Thymus (tissue), 11 donors: ENCODE data around the gene FAAP20. TPM values are rescaled to one million over a fixed set of nuclear protein-coding genes. Genes with fewer than 3 reads are reported as not detected.

Experiments used
- DNase-seq, 9 donors: peaks; one replicate each; pipeline ENCODE4 v3.0.0-alpha.2; 2013; ENCODE audit warnings: low spot score in 9 of 9, low read depth in 6 of 9, missing footprints in 1 of 9
- H3K27ac ChIP-seq, 2 donors: one replicate each; pipeline ENCODE4 v1.5.1; 2013; ENCODE audit warnings: control low read depth in 1 of 2, low read depth in 1 of 2, low read length in 1 of 2, mild to moderate bottlenecking in 1 of 2, moderate library complexity in 1 of 2
- H3K27me3 ChIP-seq, 2 donors: one replicate each; pipeline ENCODE4 v1.5.1; 2013; ENCODE audit warnings: low read length in 1 of 2; ENCODE audit not compliant: control insufficient read depth in 2 of 2, insufficient read depth in 1 of 2
- H3K36me3 ChIP-seq, 2 donors: one replicate each; pipeline ENCODE4 v1.5.1; 2013; ENCODE audit warnings: low read length in 1 of 2, mild to moderate bottlenecking in 1 of 2, moderate library complexity in 1 of 2; ENCODE audit not compliant: control insufficient read depth in 2 of 2, insufficient read depth in 2 of 2
- H3K4me1 ChIP-seq, 2 donors: one replicate each; pipeline ENCODE4 v1.5.1; 2013; ENCODE audit warnings: low read length in 2 of 2; ENCODE audit not compliant: control insufficient read depth in 2 of 2, insufficient read depth in 2 of 2
- H3K4me3 ChIP-seq, 2 donors: one replicate each; pipeline ENCODE4 v1.5.1; 2013; ENCODE audit warnings: low read length in 2 of 2, control low read depth in 1 of 2, mild to moderate bottlenecking in 1 of 2
- H3K9me3 ChIP-seq, 2 donors: one replicate each; pipeline ENCODE4 v1.5.1; 2013; ENCODE audit warnings: low read length in 1 of 2, mild to moderate bottlenecking in 1 of 2; ENCODE audit not compliant: control insufficient read depth in 2 of 2, insufficient read depth in 1 of 2
- WGBS: extraction: QIAGEN DNeasy Blood & Tissue Kit; methylation state at CpG from one replicate; pipeline ENCODE4 v1.1.7; 2013; 5-methylcytosine and 5-hydroxymethylcytosine counted together
- polyA plus RNA-seq: library from polyadenylated mRNA; stranded (reverse); fragments of 200-250 nt; gene quantifications from one replicate; pipeline ENCODE4 v1.2.3, GENCODE V29; 2013
- total RNA-seq: library from RNA; stranded (reverse); fragments of 120-200 nt; gene quantifications from one replicate; pipeline ENCODE4 v1.2.4, GENCODE V29; 2013
- donor health status: healthy.

FAAP20 gene
- total and polyA plus RNA-seq, 2 donors = 20.4 to 125 TPM

DNA sequence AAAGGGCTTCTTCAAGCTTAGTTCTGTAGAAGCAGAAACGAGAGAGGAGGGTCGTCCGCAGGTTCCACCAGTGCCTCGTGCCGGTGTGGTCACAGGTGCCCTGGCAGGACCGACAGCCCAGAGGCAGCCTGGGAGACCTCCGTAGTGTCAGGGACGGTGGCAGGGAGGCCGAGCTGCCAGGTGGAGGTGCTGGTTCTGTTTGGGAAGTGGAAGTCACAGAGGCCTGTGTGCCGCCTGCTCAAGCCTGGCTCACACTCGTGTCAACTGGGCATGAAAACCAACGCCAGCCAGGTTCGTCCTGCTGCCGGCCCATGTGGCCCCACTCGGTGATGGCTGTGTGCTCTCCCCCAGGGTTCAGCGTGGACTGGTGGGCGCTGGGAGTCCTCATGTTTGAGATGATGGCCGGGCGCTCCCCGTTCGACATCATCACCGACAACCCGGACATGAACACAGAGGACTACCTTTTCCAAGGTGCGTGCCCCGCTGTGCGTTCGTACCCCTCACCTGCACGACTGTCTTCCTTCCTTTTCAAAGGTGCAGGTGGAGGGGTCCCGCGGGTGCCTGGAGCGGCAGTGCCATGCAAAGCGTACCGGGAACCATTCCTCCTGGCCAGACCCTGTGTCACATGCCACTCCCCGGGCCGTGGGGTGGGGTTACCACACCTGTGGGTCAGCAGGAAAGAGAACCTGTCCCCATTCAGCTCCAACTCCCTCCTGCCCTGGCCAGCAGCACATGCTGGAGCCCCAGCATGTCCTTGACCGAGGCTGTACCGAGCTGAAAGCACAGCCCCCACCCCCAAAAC lies 20.8 kb downstream of the FAAP20 start:
- H3K27ac ChIP-seq = no peak overlapping the region
- H3K36me3 ChIP-seq = peaks cover 0 to 10% of the 10 kb centered on the region in 2 donors
- no peak for DNase-seq
- 89% methylated on average over 37 of the region's 37 CpGs for WGBS
- no peak overlapping the region for H3K4me3 ChIP-seq
- H3K4me1 ChIP-seq = peaks cover 0 to 8% of the 10 kb centered on the region in 2 donors
- H3K9me3 ChIP-seq = no peaks in the 10 kb centered on the region
- peaks cover 0 to 10% of the 10 kb centered on the region in 2 donors for H3K27me3 ChIP-seq

DNA sequence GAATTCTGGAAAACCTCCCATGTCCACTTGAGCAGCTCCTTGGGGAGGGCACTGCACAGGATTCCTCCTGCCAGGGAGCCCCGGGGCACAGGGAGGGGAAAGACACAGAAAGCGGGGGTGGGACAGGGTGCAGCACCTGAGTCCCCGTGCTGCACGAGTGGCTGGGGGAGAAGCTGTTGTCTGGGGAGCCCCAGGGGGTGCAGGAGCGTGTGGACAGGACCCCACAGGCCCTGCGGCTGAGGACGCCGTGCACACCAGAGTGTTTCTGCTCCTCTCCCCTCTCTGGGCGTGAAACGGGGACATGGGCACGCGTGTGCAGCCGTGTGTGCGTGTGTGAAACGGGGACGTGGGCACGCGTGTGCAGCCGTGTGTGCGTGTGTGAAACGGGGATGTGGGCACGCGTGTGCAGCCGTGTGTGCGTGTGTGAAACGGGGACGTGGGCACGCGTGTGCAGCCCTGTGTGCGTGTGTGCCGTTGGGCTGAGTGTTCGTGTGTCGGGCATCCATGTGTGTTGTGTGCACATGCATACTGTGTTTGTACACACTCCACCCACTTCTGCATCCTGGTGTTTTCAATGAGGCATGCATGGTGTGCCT lies 21.9 kb downstream of the FAAP20 start:
- H3K27me3 ChIP-seq = peaks cover 0 to 10% of the 10 kb centered on the region in 2 donors
- H3K27ac ChIP-seq = no peak overlapping the region
- peaks cover 0 to 8% of the 10 kb centered on the region in 2 donors for H3K4me1 ChIP-seq
- H3K9me3 ChIP-seq = no peaks in the 10 kb centered on the region
- H3K4me3 ChIP-seq = no peak overlapping the region
- WGBS = 97% methylated on average over 33 of the region's 33 CpGs
- peaks cover 0 to 5% of the 10 kb centered on the region in 2 donors for H3K36me3 ChIP-seq
- DNase-seq = no peak

DNA sequence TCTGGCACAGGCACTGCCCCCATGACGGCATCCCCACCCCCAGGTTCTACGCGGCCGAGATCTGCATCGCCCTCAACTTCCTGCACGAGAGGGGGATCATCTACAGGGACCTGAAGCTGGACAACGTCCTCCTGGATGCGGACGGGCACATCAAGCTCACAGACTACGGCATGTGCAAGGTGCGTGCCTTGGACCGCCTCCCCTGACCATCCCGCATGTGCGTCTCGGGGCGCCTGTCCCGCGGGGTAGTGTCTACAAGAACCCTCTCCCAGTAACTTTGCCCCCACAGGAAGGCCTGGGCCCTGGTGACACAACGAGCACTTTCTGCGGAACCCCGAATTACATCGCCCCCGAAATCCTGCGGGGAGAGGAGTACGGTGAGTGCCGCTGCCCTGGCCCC lies 22.6 kb downstream of the FAAP20 start:
- 98% methylated on average over 26 of the region's 26 CpGs for WGBS
- H3K27ac ChIP-seq = no peak overlapping the region
- no peak overlapping the region for H3K4me3 ChIP-seq
- H3K4me1 ChIP-seq = peaks cover 0 to 8% of the 10 kb centered on the region in 2 donors
- H3K36me3 ChIP-seq = peaks cover 0 to 4% of the 10 kb centered on the region in 2 donors
- no peaks in the 10 kb centered on the region for H3K9me3 ChIP-seq
- DNase-seq = no peak
- H3K27me3 ChIP-seq = peaks cover 0 to 10% of the 10 kb centered on the region in 2 donors

DNA sequence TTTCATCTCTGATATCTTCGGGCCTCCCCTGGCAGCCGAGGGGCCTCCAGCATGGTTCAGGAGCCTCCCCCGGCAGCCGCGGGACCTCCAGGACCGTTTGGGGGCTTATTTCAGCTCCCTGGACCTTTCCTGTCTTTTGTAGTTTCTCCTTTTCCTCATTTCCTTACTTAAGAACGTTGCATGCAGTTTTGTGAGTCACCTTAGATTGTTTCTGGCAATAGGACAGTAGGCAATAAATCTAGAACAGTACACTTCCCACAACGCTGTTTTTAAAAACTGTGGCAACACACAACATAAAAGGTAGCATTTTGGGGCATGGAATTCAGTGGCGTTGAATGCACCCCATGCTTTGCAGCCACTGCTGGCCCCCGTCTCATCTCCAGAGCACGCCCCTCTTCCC lies 24.4 kb downstream of the FAAP20 start:
- H3K4me3 ChIP-seq = no peak overlapping the region
- 87% methylated on average over 11 of the region's 11 CpGs for WGBS
- peaks cover 0 to 4% of the 10 kb centered on the region in 2 donors for H3K36me3 ChIP-seq
- H3K27ac ChIP-seq = no peak overlapping the region
- DNase-seq = no peak
- peaks cover 0 to 8% of the 10 kb centered on the region in 2 donors for H3K4me1 ChIP-seq
- peaks cover 0 to 8% of the 10 kb centered on the region in 2 donors for H3K27me3 ChIP-seq
- no peaks in the 10 kb centered on the region for H3K9me3 ChIP-seq

DNA sequence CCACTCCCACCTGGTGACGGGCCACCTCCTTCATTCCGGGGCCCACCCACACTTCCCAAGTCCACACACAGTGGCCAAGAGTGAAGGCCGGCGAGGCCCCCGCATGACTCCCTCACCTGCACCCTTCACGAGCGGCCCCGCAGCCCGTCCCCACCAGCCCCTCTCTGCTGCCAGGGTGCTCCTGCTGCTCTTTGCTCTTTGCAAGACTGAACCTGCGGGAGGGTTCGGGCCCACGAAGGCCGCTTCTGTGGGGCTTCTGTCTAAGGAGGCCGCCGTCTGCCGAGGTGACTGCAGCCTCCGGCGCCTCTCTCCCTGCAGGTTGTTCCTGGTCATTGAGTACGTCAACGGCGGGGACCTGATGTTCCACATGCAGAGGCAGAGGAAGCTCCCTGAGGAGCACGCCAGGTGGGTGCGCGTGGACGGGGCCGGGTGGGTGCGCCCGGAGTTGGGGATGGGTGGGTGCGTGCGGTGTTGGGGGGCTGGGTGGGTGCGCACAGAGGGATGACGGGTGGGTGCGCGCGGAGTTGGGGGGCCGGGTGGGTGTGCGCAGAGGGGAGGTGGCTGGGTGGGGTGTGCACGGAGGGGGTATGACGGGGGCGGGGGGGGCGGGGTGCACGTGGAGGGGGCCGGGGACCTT lies 25.3 kb downstream of the FAAP20 start:
- H3K27me3 ChIP-seq = peaks cover 0 to under 1% of the 10 kb centered on the region in 2 donors
- H3K9me3 ChIP-seq = peaks cover 0 to 1% of the 10 kb centered on the region in 2 donors
- H3K27ac ChIP-seq = no peak overlapping the region
- no peak for DNase-seq
- 98% methylated on average over 43 of the region's 43 CpGs for WGBS
- peaks cover 0 to 4% of the 10 kb centered on the region in 2 donors for H3K36me3 ChIP-seq
- peaks cover 0 to 3% of the 10 kb centered on the region in 2 donors for H3K4me1 ChIP-seq
- H3K4me3 ChIP-seq = no peak overlapping the region

DNA sequence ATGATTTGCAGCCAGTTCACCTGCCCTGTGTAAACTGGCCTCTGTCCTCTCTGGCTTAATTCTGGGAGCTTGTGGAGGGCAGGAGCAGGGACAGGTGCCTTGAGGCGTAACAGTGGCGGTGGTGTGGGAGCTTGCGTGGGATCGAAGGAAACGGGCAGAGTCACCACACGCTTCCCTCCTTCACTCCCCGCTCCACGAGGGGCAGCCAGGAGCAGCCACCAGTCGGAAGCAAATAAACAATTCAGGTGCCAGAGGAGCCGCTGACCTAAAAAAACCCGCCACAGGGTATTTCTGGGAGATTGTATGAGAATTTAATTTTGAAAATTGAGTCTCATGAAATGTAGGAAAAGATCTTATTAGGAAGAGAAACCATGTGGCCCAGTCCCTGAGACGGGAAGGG lies 26.0 kb downstream of the FAAP20 start:
- Histone ChIP-seq H3K9me3 (peaks cover 0 to 9% of the 10 kb centered on the region in 2 donors), H3K36me3 (peaks cover 0 to 1% of the 10 kb centered on the region in 2 donors), H3K4me3 (no peak overlapping the region), H3K27ac (no peak overlapping the region), H3K4me1 (no peaks in the 10 kb centered on the region), H3K27me3 (no peaks in the 10 kb centered on the region)
- WGBS = 95% methylated on average over 12 of the region's 12 CpGs
- no peak for DNase-seq

DNA sequence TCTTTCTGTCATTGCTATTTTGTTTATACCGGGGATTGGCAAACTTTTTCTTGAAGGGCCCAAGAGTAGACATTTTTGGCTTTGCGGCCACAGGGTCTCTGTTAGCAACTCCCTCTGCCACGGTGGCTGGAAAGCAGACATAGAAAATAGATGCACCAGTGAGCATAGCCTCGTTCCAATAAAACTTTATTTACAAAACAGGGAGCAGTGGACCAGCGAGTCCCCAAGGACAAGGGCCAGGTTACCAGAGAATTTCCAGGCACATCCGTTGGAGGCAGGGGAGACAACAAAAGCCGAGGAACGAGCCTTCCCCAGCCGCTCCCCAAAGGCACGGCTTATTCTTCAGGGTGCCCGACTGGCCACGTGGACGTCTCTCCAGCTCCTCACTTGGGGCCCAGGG lies 26.5 kb downstream of the FAAP20 start:
- H3K36me3 ChIP-seq = no peaks in the 10 kb centered on the region
- no peak overlapping the region for H3K4me3 ChIP-seq
- 96% methylated on average over 13 of the region's 13 CpGs for WGBS
- H3K27me3 ChIP-seq = no peaks in the 10 kb centered on the region
- peaks cover 0 to 1% of the 10 kb centered on the region in 2 donors for H3K4me1 ChIP-seq
- H3K27ac ChIP-seq = no peak overlapping the region
- no peak for DNase-seq
- peaks cover 0 to 13% of the 10 kb centered on the region in 2 donors for H3K9me3 ChIP-seq

DNA sequence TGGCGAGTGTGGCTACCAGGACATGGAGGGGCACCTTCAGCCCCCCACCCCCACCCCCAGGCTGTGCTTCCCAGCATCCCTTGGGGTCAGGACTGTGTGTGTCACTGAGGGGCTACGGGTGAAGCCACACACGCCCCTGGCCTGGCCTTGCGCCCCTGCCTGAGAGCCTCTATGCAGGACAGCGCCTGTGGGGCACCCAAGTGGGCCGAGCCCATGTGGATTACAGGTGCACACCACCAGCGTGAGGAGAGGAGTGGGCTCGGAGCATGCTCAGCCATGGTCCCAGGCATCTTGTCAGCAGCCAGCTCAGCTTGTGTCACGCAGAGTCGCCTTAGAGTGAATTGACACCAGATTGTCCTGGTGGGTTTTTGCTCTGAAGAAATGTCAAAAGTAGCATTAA lies 27.9 kb downstream of the FAAP20 start:
- Histone ChIP-seq H3K4me1 (peaks cover 0 to 12% of the 10 kb centered on the region in 2 donors), H3K27ac (no peak overlapping the region), H3K36me3 (no peaks in the 10 kb centered on the region), H3K4me3 (no peak overlapping the region), H3K27me3 (no peaks in the 10 kb centered on the region), H3K9me3 (peaks cover 0 to 15% of the 10 kb centered on the region in 2 donors)
- 97% methylated on average over 10 of the region's 10 CpGs for WGBS
- no peak for DNase-seq

DNA sequence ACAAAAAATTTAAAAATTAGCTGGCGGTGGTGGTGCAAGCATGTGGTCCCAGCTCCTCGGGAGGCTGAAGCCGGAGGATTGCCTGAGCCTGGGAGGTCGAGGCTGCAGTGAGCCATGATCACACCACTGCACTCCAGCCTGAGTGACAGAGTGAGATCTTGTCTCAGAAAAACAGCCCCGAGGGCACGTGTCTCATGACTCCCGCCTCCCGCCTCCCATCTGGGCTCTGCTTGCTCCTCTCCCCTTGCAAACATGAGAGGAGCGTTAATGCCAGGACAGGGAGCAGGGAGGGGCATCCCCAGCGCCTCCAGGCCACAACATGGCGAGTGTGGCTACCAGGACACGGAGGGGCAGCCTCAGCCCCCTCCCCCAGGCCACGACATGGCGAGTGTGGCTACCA lies 28.3 kb downstream of the FAAP20 start:
- peaks cover 0 to 16% of the 10 kb centered on the region in 2 donors for H3K4me1 ChIP-seq
- no peak overlapping the region for H3K4me3 ChIP-seq
- no peak overlapping the region for H3K27ac ChIP-seq
- H3K9me3 ChIP-seq = peaks cover 0 to 15% of the 10 kb centered on the region in 2 donors
- H3K36me3 ChIP-seq = no peaks in the 10 kb centered on the region
- 86% methylated on average over 14 of the region's 14 CpGs for WGBS
- H3K27me3 ChIP-seq = no peaks in the 10 kb centered on the region
- DNase-seq = no peak
